ENCODE results near the gene GRIN2D.
"Not testable (repeated sequence)": the region's sequence is repeated elsewhere in the genome, so short reads cannot be mapped to it uniquely, and the experiment has no call there.

The GRIN2D gene

GRCh38 chr19:48368936-48369335 is 24.5 kb upstream of the GRIN2D start:
- DNase-seq (ENCODE audit: extremely low read depth, low read depth), result no peak
- no peak for TF ChIP-seq CTCF (IDR thresholded peaks at IDR 0.05; ENCODE audit: low read depth, low read length, missing control alignments)
- H3K4me3 ChIP-seq (replicated peaks; ENCODE audit: low read depth, low read length), result no peak overlapping the region

- no peak for TF ChIP-seq CTCF (IDR thresholded peaks at IDR 0.05; ENCODE audit: low read depth, low read length, missing control alignments)
- no peak for DNase-seq (ENCODE audit: extremely low read depth, low read depth)
- H3K4me3 ChIP-seq (replicated peaks; ENCODE audit: low read depth, low read length), result no peak overlapping the region
Measured at GRCh38 chr19:48370955-48371354, 22.5 kb upstream of the GRIN2D start.

- DNase-seq (ENCODE audit: extremely low read depth, low read depth), result no peak
- no peak for TF ChIP-seq CTCF (IDR thresholded peaks at IDR 0.05; ENCODE audit: low read depth, low read length, missing control alignments)
- H3K4me3 ChIP-seq (replicated peaks; ENCODE audit: low read depth, low read length), result no peak overlapping the region
Measured at GRCh38 chr19:48371367-48371766, 22.1 kb upstream of the GRIN2D start.

GRCh38 chr19:48371771-48372170 is 21.7 kb upstream of the GRIN2D start:
- not testable (repeated sequence) for H3K4me3 ChIP-seq (replicated peaks; ENCODE audit: low read depth, low read length); DNase-seq (ENCODE audit: extremely low read depth, low read depth)

GRCh38 chr19:48372904-48373303 is 20.6 kb upstream of the GRIN2D start:
- DNase-seq (ENCODE audit: extremely low read depth, low read depth), result no peak
- TF ChIP-seq CTCF (IDR thresholded peaks at IDR 0.05; ENCODE audit: low read depth, low read length, missing control alignments), result no peak
- H3K4me3 ChIP-seq (replicated peaks; ENCODE audit: low read depth, low read length), result no peak overlapping the region

GRCh38 chr19:48373567-48373966 is 19.9 kb upstream of the GRIN2D start:
- no peak for TF ChIP-seq CTCF (IDR thresholded peaks at IDR 0.05; ENCODE audit: low read depth, low read length, missing control alignments)
- DNase-seq (ENCODE audit: extremely low read depth, low read depth), result no peak
- no peak overlapping the region for H3K4me3 ChIP-seq (replicated peaks; ENCODE audit: low read depth, low read length)

GRCh38 chr19:48378194-48378570 is 15.3 kb upstream of the GRIN2D start:
- no peak overlapping the region for H3K4me3 ChIP-seq (replicated peaks; ENCODE audit: low read depth, low read length)
- DNase-seq (ENCODE audit: extremely low read depth, low read depth), result no peak
- no peak for TF ChIP-seq CTCF (IDR thresholded peaks at IDR 0.05; ENCODE audit: low read depth, low read length, missing control alignments)

All from HFF-Myc (cell line).